Transverse colon (tissue), 4 donors: ENCODE results near the gene SELENOV.

Source experiments
- CTCF ChIP-seq, 5 experiments: fragments of 200-600 bp in 3 of 5; fragments of 450-650 bp in 2 of 5; sonication (generic) in 3 of 5; IDR thresholded peaks; 1 replicate in 2 of 5; 2 replicates in 3 of 5; pipeline ENCODE4 v1.5.1; 2016 to 2017; ENCODE audit warnings: antibody characterized with exemption in 5 of 5, inconsistent platforms in 3 of 5, mild to moderate bottlenecking in 2 of 5, moderate library complexity in 1 of 5
- EP300 ChIP-seq: sonication (generic); formaldehyde crosslinking; IDR thresholded peaks from one replicate; pipeline ENCODE4 v1.6.1; 2017; ENCODE audit warnings: antibody characterized with exemption, low read depth
- POLR2A ChIP-seq: fragments of 450-650 bp; IDR thresholded peaks from one replicate; pipeline ENCODE4 v1.6.1; 2016; ENCODE audit warnings: antibody characterized with exemption, mild to moderate bottlenecking, moderate library complexity
- POLR2AphosphoS5 ChIP-seq, 3 donors: sonication (generic); formaldehyde crosslinking; IDR thresholded peaks; one replicate each; pipeline ENCODE4 v1.6.1; 2016; ENCODE audit warnings: antibody characterized with exemption in 3 of 3

GRCh38 chr19:39481229-39481545 is 33.8 kb upstream of the SELENOV start:
- TF ChIP-seq POLR2AphosphoS5 (IDR thresholded peaks at IDR 0.05), result no peak
- TF ChIP-seq POLR2A, result no peak
- no peak for TF ChIP-seq CTCF (IDR thresholded peaks at IDR 0.05)
- no peak for TF ChIP-seq EP300
